Stimulated activated naive B cell treated with anti-CD40 and anti-IgM and Interleukin-4, amounts not matched to agents 10 μg/mL and 1 μg/mL and 100 μg/mL, for 72 hours (primary cell): ENCODE measurements around the gene BCAS3.
A peak's percentile ranks its signal among the peaks of the same experiment; 100 is the strongest.
"Not testable (repeated sequence)": the region's sequence is repeated elsewhere in the genome, so short reads cannot be mapped to it uniquely, and the experiment has no call there.

Source experiments
- ATAC-seq, 2 donors: fragments of 150-1000 bp; cut with Tn5 transposase; replicated peaks; 2 replicates each; pipeline ENCODE4 v1.10.0; 2021; ENCODE audit warnings: moderate library complexity in 1 of 2
- DNase-seq: peaks from one replicate; pipeline ENCODE4 v3.0.0; 2021
- H3K27ac Mint-ChIP-seq: one replicate; pipeline ENCODE4 v1.8.0; 2022; ENCODE audit warnings: mild to moderate bottlenecking, mixed read lengths
- H3K27me3 Mint-ChIP-seq, 2 donors: one replicate each; pipeline ENCODE4 v1.8.0; 2022; ENCODE audit warnings: mixed read lengths in 2 of 2
- H3K36me3 Mint-ChIP-seq, 2 donors: one replicate each; pipeline ENCODE4 v1.8.0; 2022; ENCODE audit warnings: mixed read lengths in 2 of 2, mild to moderate bottlenecking in 1 of 2
- H3K4me1 Mint-ChIP-seq, 2 donors: one replicate each; pipeline ENCODE4 v1.8.0; 2022; ENCODE audit warnings: mixed read lengths in 2 of 2, mild to moderate bottlenecking in 1 of 2
- H3K4me3 Mint-ChIP-seq, 2 donors: one replicate each; pipeline ENCODE4 v1.8.0; 2022; ENCODE audit warnings: mild to moderate bottlenecking in 2 of 2, mixed read lengths in 2 of 2, moderate library complexity in 1 of 2
- H3K9me3 Mint-ChIP-seq, 2 donors: one replicate each; pipeline ENCODE4 v1.8.0; 2022; ENCODE audit warnings: mixed read lengths in 2 of 2, mild to moderate bottlenecking in 1 of 2

Gene BCAS3

GRCh38 chr17:61136296-61136695 lies 458.6 kb downstream of the BCAS3 start:
- Mint-ChIP-seq H3K27ac (no peak overlapping the region), H3K4me1 (peaks cover 13 to 18% of the 10 kb centered on the region in 2 donors), H3K9me3 (no peaks in the 10 kb centered on the region), H3K27me3 (no peaks in the 10 kb centered on the region), H3K36me3 (no peaks in the 10 kb centered on the region), H3K4me3 (peak overlapping the region in 1 of 2 donors; percentile 55)
- ATAC-seq (no peak), DNase-seq (no peak)

- Mint-ChIP-seq H3K9me3 (no peaks in the 10 kb centered on the region), H3K27me3 (no peaks in the 10 kb centered on the region), H3K36me3 (no peaks in the 10 kb centered on the region), H3K4me1 (peaks cover 15 to 27% of the 10 kb centered on the region in 2 donors), H3K27ac (peak overlapping the region; percentile 28), H3K4me3 (peak overlapping the region; percentile 70)
- ATAC-seq (peak; percentile 99), DNase-seq (peak; percentile 35)
These were observed 461.6 kb downstream of the BCAS3 start for GRCh38 chr17:61139219-61139618.

- Mint-ChIP-seq H3K4me1 (peaks cover 20 to 35% of the 10 kb centered on the region in 2 donors), H3K36me3 (no peaks in the 10 kb centered on the region), H3K9me3 (no peaks in the 10 kb centered on the region), H3K4me3 (no peak overlapping the region), H3K27me3 (no peaks in the 10 kb centered on the region), H3K27ac (no peak overlapping the region)
- ATAC-seq = no peak
- no peak for DNase-seq
These were observed 462.6 kb downstream of the BCAS3 start for GRCh38 chr17:61140081-61140786.

GRCh38 chr17:61143026-61143425 lies 465.4 kb downstream of the BCAS3 start:
- DNase-seq (no peak), ATAC-seq (no peak)
- no peak overlapping the region for H3K27ac Mint-ChIP-seq
- peaks cover 25 to 44% of the 10 kb centered on the region in 2 donors for H3K4me1 Mint-ChIP-seq
- no peak overlapping the region for H3K4me3 Mint-ChIP-seq
- H3K36me3 Mint-ChIP-seq = no peaks in the 10 kb centered on the region
- H3K27me3 Mint-ChIP-seq = no peaks in the 10 kb centered on the region
- H3K9me3 Mint-ChIP-seq = no peaks in the 10 kb centered on the region

- Mint-ChIP-seq H3K9me3 (no peaks in the 10 kb centered on the region), H3K36me3 (no peaks in the 10 kb centered on the region), H3K4me3 (no peak overlapping the region), H3K27ac (no peak overlapping the region), H3K27me3 (no peaks in the 10 kb centered on the region), H3K4me1 (peaks cover 23 to 41% of the 10 kb centered on the region in 2 donors)
- ATAC-seq (no peak), DNase-seq (no peak)
These were observed 466.5 kb downstream of the BCAS3 start for GRCh38 chr17:61144137-61144536.

- Mint-ChIP-seq H3K27ac (peak overlapping the region; percentile 90), H3K4me1 (peaks cover 20 to 33% of the 10 kb centered on the region in 2 donors), H3K9me3 (no peaks in the 10 kb centered on the region), H3K27me3 (no peaks in the 10 kb centered on the region), H3K36me3 (no peaks in the 10 kb centered on the region), H3K4me3 (peak overlapping the region; percentile 77 to 85)
- DNase-seq (no peak), ATAC-seq (peak; percentile 61 to 62)
These were observed 467.2 kb downstream of the BCAS3 start for GRCh38 chr17:61144617-61145564.

GRCh38 chr17:61146833-61147232 lies 469.2 kb downstream of the BCAS3 start:
- not testable (repeated sequence) for H3K27me3 Mint-ChIP-seq, H3K27ac Mint-ChIP-seq, H3K9me3 Mint-ChIP-seq, DNase-seq, H3K4me3 Mint-ChIP-seq, H3K36me3 Mint-ChIP-seq, ATAC-seq
- peaks cover 25 to 32% of the 10 kb centered on the region in 2 donors for H3K4me1 Mint-ChIP-seq

GRCh38 chr17:61149106-61149825 lies 471.6 kb downstream of the BCAS3 start:
- no peak for ATAC-seq
- H3K36me3 Mint-ChIP-seq = no peaks in the 10 kb centered on the region
- H3K9me3 Mint-ChIP-seq = peaks cover 5 to 6% of the 10 kb centered on the region in 2 donors
- no peak overlapping the region for H3K27ac Mint-ChIP-seq
- no peak overlapping the region for H3K4me3 Mint-ChIP-seq
- no peaks in the 10 kb centered on the region for H3K27me3 Mint-ChIP-seq
- H3K4me1 Mint-ChIP-seq = peaks cover 20 to 22% of the 10 kb centered on the region in 2 donors
- no peak for DNase-seq

GRCh38 chr17:61149862-61150362 lies 472.3 kb downstream of the BCAS3 start:
- no peaks in the 10 kb centered on the region for H3K36me3 Mint-ChIP-seq
- peaks cover 5 to 6% of the 10 kb centered on the region in 2 donors for H3K9me3 Mint-ChIP-seq
- no peak for DNase-seq
- ATAC-seq = no peak
- no peaks in the 10 kb centered on the region for H3K27me3 Mint-ChIP-seq
- H3K27ac Mint-ChIP-seq = no peak overlapping the region
- no peak overlapping the region for H3K4me3 Mint-ChIP-seq
- peaks cover 17 to 19% of the 10 kb centered on the region in 2 donors for H3K4me1 Mint-ChIP-seq

- peaks cover 9 to 12% of the 10 kb centered on the region in 2 donors for H3K4me1 Mint-ChIP-seq
- DNase-seq (no peak), ATAC-seq (peak in 1 of 2 donors; percentile 39)
- no peaks in the 10 kb centered on the region for H3K36me3 Mint-ChIP-seq
- no peak overlapping the region for H3K4me3 Mint-ChIP-seq
- H3K27me3 Mint-ChIP-seq = no peaks in the 10 kb centered on the region
- H3K9me3 Mint-ChIP-seq = peaks cover 5 to 6% of the 10 kb centered on the region in 2 donors
- H3K27ac Mint-ChIP-seq = no peak overlapping the region
These were observed 473.1 kb downstream of the BCAS3 start for GRCh38 chr17:61150686-61151299.

GRCh38 chr17:61152898-61153297 lies 475.2 kb downstream of the BCAS3 start:
- no peak overlapping the region for H3K4me3 Mint-ChIP-seq
- peaks cover 4 to 14% of the 10 kb centered on the region in 2 donors for H3K4me1 Mint-ChIP-seq
- ATAC-seq (no peak), DNase-seq (no peak)
- H3K9me3 Mint-ChIP-seq = peaks cover 5 to 6% of the 10 kb centered on the region in 2 donors
- no peaks in the 10 kb centered on the region for H3K36me3 Mint-ChIP-seq
- no peak overlapping the region for H3K27ac Mint-ChIP-seq
- H3K27me3 Mint-ChIP-seq = no peaks in the 10 kb centered on the region

- H3K27me3 Mint-ChIP-seq = no peaks in the 10 kb centered on the region
- no peak overlapping the region for H3K27ac Mint-ChIP-seq
- ATAC-seq (no peak), DNase-seq (no peak)
- H3K4me1 Mint-ChIP-seq = peaks cover 11% of the 10 kb centered on the region in 2 donors
- peaks cover 5 to 6% of the 10 kb centered on the region in 2 donors for H3K9me3 Mint-ChIP-seq
- H3K4me3 Mint-ChIP-seq = no peak overlapping the region
- H3K36me3 Mint-ChIP-seq = no peaks in the 10 kb centered on the region
These were observed 478.1 kb downstream of the BCAS3 start for GRCh38 chr17:61155590-61156237.

- DNase-seq (no peak), ATAC-seq (no peak)
- Mint-ChIP-seq H3K4me3 (no peak overlapping the region), H3K36me3 (no peaks in the 10 kb centered on the region), H3K27ac (no peak overlapping the region), H3K9me3 (no peaks in the 10 kb centered on the region), H3K27me3 (no peaks in the 10 kb centered on the region), H3K4me1 (peaks cover 8 to 11% of the 10 kb centered on the region in 2 donors)
These were observed 479.7 kb downstream of the BCAS3 start for GRCh38 chr17:61157246-61157886.
